Liver (tissue), 3 donors: ENCODE results near the gene UBE2Q2.
A peak's percentile ranks its signal among the peaks of the same experiment; 100 is the strongest.

Experiments used
- EGR1 ChIP-seq, 2 donors: IDR thresholded peaks; 2 replicates each; pipeline ENCODE4 v1.6.1; 2016 to 2018; ENCODE audit warnings: antibody characterized with exemption in 2 of 2, low read depth in 2 of 2
- SP1 ChIP-seq: IDR thresholded peaks from 2 replicates; pipeline ENCODE4 v1.6.1; 2018; ENCODE audit warnings: antibody characterized with exemption, mild to moderate bottlenecking
- TAF1 ChIP-seq: conservative IDR thresholded peaks from 2 replicates; pipeline ENCODE4 v1.6.1; 2016; ENCODE audit warnings: antibody characterized with exemption, mild to moderate bottlenecking
- TF ChIP-seq, protein P1 (sequence below): fragments of 150-350 bp; IDR thresholded peaks from 2 replicates; pipeline ENCODE4 v1.5.1; 2017; ENCODE audit warnings: improper control_type of control experiment, low read depth, low read length; ENCODE audit not compliant: missing input control
- TF ChIP-seq, protein P2 (sequence below): IDR thresholded peaks from 2 replicates; pipeline ENCODE4 v1.6.1; 2016; ENCODE audit warnings: antibody characterized with exemption, mild to moderate bottlenecking
- TF ChIP-seq, protein P3 (sequence below): IDR thresholded peaks from 2 replicates; pipeline ENCODE4 v1.6.1; 2016; ENCODE audit warnings: antibody characterized with exemption
- donor health status: healthy.
- donor health status: healthy.

DNA sequence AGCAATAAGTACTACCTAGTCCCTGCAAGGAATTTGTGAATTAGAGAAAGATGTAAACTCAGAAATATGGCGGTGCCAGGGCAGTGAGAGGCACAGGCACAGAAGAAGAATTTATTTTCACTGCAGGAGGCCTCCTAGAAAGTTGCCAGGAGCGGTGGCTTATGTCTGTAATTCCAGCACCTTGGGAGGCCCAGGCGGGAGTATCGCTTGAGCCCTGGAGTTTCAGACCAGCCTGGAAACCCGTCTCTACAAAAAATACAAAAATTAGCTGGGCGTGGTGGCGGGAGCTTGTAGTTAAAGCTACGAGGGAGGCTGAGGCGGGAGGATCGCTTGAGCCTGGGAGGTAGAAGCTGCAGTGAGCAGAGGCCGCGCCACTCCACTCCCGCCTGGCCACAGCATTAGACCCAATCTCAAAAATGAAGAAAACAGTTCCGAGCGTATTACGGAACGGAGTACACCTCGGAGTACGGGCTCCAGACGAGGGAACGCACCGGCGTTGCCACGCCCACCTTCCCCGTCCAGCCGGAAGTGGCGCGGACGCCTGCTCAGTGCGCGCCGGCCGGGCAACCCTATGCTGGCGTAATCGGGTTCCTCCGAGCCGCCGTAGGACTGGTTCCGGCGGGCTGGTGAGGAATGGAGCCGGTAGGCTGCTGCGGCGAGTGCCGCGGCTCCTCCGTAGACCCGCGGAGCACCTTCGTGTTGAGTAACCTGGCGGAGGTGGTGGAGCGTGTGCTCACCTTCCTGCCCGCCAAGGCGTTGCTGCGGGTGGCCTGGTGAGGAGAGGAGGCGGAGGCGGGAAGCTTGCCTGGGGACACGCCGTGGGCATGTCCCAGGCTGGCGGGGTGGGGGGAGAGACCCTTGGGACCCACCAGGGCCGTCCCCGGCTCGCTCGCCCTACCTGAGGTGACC is 60.3 kb downstream of the UBE2Q2 start, which contains the start of gene FBXO22:
- TF ChIP-seq, protein P1, sequence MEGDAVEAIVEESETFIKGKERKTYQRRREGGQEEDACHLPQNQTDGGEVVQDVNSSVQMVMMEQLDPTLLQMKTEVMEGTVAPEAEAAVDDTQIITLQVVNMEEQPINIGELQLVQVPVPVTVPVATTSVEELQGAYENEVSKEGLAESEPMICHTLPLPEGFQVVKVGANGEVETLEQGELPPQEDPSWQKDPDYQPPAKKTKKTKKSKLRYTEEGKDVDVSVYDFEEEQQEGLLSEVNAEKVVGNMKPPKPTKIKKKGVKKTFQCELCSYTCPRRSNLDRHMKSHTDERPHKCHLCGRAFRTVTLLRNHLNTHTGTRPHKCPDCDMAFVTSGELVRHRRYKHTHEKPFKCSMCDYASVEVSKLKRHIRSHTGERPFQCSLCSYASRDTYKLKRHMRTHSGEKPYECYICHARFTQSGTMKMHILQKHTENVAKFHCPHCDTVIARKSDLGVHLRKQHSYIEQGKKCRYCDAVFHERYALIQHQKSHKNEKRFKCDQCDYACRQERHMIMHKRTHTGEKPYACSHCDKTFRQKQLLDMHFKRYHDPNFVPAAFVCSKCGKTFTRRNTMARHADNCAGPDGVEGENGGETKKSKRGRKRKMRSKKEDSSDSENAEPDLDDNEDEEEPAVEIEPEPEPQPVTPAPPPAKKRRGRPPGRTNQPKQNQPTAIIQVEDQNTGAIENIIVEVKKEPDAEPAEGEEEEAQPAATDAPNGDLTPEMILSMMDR: no peak
- TF ChIP-seq, protein P2, sequence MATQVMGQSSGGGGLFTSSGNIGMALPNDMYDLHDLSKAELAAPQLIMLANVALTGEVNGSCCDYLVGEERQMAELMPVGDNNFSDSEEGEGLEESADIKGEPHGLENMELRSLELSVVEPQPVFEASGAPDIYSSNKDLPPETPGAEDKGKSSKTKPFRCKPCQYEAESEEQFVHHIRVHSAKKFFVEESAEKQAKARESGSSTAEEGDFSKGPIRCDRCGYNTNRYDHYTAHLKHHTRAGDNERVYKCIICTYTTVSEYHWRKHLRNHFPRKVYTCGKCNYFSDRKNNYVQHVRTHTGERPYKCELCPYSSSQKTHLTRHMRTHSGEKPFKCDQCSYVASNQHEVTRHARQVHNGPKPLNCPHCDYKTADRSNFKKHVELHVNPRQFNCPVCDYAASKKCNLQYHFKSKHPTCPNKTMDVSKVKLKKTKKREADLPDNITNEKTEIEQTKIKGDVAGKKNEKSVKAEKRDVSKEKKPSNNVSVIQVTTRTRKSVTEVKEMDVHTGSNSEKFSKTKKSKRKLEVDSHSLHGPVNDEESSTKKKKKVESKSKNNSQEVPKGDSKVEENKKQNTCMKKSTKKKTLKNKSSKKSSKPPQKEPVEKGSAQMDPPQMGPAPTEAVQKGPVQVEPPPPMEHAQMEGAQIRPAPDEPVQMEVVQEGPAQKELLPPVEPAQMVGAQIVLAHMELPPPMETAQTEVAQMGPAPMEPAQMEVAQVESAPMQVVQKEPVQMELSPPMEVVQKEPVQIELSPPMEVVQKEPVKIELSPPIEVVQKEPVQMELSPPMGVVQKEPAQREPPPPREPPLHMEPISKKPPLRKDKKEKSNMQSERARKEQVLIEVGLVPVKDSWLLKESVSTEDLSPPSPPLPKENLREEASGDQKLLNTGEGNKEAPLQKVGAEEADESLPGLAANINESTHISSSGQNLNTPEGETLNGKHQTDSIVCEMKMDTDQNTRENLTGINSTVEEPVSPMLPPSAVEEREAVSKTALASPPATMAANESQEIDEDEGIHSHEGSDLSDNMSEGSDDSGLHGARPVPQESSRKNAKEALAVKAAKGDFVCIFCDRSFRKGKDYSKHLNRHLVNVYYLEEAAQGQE: peak; percentile 89
- TF ChIP-seq SP1 (peak; percentile 64), EGR1 (IDR thresholded peaks at IDR 0.05; ENCODE audit: low read depth in 2 of 2) (peak in 1 of 2 donors; percentile 68), TAF1 (peak; percentile 47)
- TF ChIP-seq, protein P3, sequence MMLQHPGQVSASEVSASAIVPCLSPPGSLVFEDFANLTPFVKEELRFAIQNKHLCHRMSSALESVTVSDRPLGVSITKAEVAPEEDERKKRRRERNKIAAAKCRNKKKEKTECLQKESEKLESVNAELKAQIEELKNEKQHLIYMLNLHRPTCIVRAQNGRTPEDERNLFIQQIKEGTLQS: no peak
